SU-DHL-6 (cell line): Measurements from ENCODE around the gene P2RY8.
"Not testable (repeated sequence)": the region's sequence is repeated elsewhere in the genome, so short reads cannot be mapped to it uniquely, and the experiment has no call there.

Source experiments
- EZH2phosphoT487 ChIP-seq: fragments of 200-600 bp; sonication (generic), shearing (Covaris generic); conservative IDR thresholded peaks from 2 replicates; pipeline ENCODE4 v1.6.1; 2018; ENCODE audit warnings: mild to moderate bottlenecking, antibody characterized with exemption, low read length, moderate library complexity, mixed read lengths
- TF ChIP-seq, protein P1 (sequence below): fragments of 200-600 bp; sonication (generic); IDR thresholded peaks from one replicate; pipeline ENCODE4 v1.5.1; 2017; ENCODE audit warnings: antibody characterized with exemption, mild to moderate bottlenecking, low read length, moderate library complexity; ENCODE audit not compliant: insufficient read depth, poor library complexity, severe bottlenecking

GRCh38 chrX:1482530-1482928 lies 54.5 kb downstream of the P2RY8 start:
- TF ChIP-seq, protein P1, sequence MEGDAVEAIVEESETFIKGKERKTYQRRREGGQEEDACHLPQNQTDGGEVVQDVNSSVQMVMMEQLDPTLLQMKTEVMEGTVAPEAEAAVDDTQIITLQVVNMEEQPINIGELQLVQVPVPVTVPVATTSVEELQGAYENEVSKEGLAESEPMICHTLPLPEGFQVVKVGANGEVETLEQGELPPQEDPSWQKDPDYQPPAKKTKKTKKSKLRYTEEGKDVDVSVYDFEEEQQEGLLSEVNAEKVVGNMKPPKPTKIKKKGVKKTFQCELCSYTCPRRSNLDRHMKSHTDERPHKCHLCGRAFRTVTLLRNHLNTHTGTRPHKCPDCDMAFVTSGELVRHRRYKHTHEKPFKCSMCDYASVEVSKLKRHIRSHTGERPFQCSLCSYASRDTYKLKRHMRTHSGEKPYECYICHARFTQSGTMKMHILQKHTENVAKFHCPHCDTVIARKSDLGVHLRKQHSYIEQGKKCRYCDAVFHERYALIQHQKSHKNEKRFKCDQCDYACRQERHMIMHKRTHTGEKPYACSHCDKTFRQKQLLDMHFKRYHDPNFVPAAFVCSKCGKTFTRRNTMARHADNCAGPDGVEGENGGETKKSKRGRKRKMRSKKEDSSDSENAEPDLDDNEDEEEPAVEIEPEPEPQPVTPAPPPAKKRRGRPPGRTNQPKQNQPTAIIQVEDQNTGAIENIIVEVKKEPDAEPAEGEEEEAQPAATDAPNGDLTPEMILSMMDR, result not testable (repeated sequence)
- not testable (repeated sequence) for TF ChIP-seq EZH2phosphoT487
